Glomerular visceral epithelial cell (primary cell): ENCODE measurements around the gene MT3.
"Not testable (repeated sequence)": the region's sequence is repeated elsewhere in the genome, so short reads cannot be mapped to it uniquely, and the experiment has no call there.

Experiments
- DNase-seq: peaks from one replicate; pipeline ENCODE4 v3.0.0-alpha.2; 2016; ENCODE audit errors: extremely low spot score

The MT3 gene

GRCh38 chr16:56580391-56581048 is 8.8 kb upstream of the MT3 start:
- no peak for DNase-seq

- not testable (repeated sequence) for DNase-seq
Measured at GRCh38 chr16:56582911-56583310, 6.4 kb upstream of the MT3 start.

- DNase-seq: no peak
Measured at GRCh38 chr16:56583351-56584168, 5.8 kb upstream of the MT3 start.

- no peak for DNase-seq
Measured at GRCh38 chr16:56584276-56584675, 5.1 kb upstream of the MT3 start.

GRCh38 chr16:56588781-56589140 is 567 bp upstream of the MT3 start:
- DNase-seq: no peak

GRCh38 chr16:56591377-56592060 is 2.2 kb downstream of the MT3 start:
- no peak for DNase-seq

GRCh38 chr16:56593573-56594291 is 4.4 kb downstream of the MT3 start:
- no peak for DNase-seq

- no peak for DNase-seq
Measured at GRCh38 chr16:56594292-56594619, 4.9 kb downstream of the MT3 start.

- peak; percentile 42 for DNase-seq
Measured at GRCh38 chr16:56600398-56600999, 11.2 kb downstream of the MT3 start.

GRCh38 chr16:56601325-56601724 is 12.0 kb downstream of the MT3 start:
- DNase-seq: no peak

GRCh38 chr16:56603589-56603988 is 14.3 kb downstream of the MT3 start:
- DNase-seq: peak; percentile 48

- DNase-seq: no peak
Measured at GRCh38 chr16:56604966-56605365, 15.6 kb downstream of the MT3 start.

- no peak for DNase-seq
Measured at GRCh38 chr16:56605475-56605874, 16.1 kb downstream of the MT3 start.

- DNase-seq: peak; percentile 70
Measured at GRCh38 chr16:56606071-56606475, 16.7 kb downstream of the MT3 start.

- peak; percentile 67 for DNase-seq
Measured at GRCh38 chr16:56606476-56607108, 17.3 kb downstream of the MT3 start.

- peak; percentile 96 for DNase-seq
Measured at GRCh38 chr16:56607109-56607618, 17.8 kb downstream of the MT3 start.

GRCh38 chr16:56607675-56608042 is 18.3 kb downstream of the MT3 start:
- DNase-seq: no peak

- DNase-seq: peak; percentile 97
Measured at GRCh38 chr16:56608043-56608875, 18.9 kb downstream of the MT3 start, which contains the start of gene MT2A. Gene MT2A, plus strand, starts transcription at chr16:56608584. Its CDS starts 72 bp downstream, at chr16:56608656.

GRCh38 chr16:56608876-56609462 is 19.6 kb downstream of the MT3 start:
- no peak for DNase-seq

- DNase-seq: peak; percentile 79
Measured at GRCh38 chr16:56609463-56609921, 20.2 kb downstream of the MT3 start.
